HG02763 (cell line): ENCODE measurements around the gene LRRC8D.

ENCODE experiments used
- ATAC-seq: cut with Tn5 transposase; IDR thresholded peaks from one replicate; pipeline ENCODE4 v1.9.1; 2021; ENCODE audit warnings: mild to moderate bottlenecking, moderate library complexity; ENCODE audit not compliant: unreplicated experiment

Gene LRRC8D

GRCh38 chr1:89865498-89866382 lies 44.9 kb downstream of the LRRC8D start:
- ATAC-seq = no peak

GRCh38 chr1:89866568-89866967 lies 45.7 kb downstream of the LRRC8D start:
- no peak for ATAC-seq

- ATAC-seq = no peak
Observed at GRCh38 chr1:89870998-89871397, 50.2 kb downstream of the LRRC8D start.

DNA sequence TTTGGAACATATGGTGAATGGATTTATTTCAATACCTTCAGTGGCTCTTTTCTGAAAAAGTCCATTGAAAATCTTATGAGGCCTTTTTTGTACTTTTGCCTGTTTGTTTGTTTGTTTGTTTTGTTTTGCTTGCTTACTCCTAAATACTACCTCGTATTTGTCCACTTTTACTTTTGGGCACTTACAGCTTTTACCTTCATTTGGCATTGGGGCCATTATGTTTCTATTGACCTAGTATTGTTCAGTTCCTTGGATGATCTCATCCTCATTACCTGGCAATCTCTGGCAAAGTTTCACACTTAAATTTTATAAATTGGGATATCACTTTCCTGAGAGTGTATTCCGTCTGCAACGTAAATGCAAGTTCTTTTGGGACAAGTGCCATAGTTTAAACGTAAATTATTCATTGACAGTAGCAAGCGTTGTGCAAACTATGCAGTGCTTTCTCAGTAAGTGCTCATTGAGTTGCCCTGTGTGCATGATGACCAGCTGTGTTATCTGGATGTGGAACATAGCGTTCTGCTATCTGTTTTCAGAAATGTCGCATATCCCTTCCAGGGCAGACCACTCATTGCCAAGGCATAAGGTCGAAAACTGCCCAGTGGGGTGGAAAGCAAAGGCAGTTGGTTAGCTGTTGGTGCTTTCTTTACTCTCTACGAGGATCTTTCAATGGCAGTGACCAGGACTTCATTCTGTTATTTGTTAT lies 51.1 kb downstream of the LRRC8D start:
- ATAC-seq = no peak

GRCh38 chr1:89872567-89872966 lies 51.7 kb downstream of the LRRC8D start:
- no peak for ATAC-seq

DNA sequence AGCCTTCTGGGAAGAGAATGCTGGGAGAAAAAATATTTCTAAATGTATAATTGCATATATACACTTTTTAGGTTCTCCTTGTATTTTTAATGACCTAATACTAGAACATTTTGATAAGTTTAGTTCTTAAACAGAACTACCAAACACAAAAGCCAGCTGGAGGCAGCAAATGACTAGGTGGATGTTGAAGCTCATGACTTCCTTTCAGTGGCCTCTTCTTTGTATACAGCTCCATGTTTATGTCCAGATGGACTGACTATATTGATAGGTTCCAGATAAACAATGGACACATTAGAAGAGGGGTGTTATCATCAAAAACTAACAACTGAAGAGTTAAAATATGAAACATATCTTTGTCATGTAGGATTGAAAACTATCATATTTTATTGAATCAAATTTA lies 52.5 kb downstream of the LRRC8D start:
- no peak for ATAC-seq

DNA sequence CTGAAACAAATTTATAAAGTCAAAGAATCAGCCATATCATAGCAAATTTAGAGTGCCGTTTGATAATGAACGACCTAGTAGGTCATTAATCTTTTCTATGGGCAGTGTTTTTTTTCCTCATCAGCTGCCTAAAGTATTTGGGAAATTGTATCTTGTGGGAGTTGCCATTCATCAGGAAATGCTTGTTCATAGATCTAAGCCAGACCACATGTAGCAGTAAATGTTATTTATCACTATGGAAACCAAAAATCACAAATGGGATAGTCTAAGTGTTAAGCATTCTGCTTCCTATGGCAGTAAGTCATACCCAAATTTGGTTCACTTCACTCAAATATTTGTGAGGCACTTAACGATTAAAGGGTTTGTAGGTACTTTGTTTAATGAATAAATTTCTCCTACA lies 52.9 kb downstream of the LRRC8D start:
- no peak for ATAC-seq

GRCh38 chr1:89876463-89876862 lies 55.6 kb downstream of the LRRC8D start:
- ATAC-seq = no peak

GRCh38 chr1:89877756-89878155 lies 56.9 kb downstream of the LRRC8D start:
- ATAC-seq = no peak

- no peak for ATAC-seq
Observed at GRCh38 chr1:89878256-89878655, 57.4 kb downstream of the LRRC8D start.

DNA sequence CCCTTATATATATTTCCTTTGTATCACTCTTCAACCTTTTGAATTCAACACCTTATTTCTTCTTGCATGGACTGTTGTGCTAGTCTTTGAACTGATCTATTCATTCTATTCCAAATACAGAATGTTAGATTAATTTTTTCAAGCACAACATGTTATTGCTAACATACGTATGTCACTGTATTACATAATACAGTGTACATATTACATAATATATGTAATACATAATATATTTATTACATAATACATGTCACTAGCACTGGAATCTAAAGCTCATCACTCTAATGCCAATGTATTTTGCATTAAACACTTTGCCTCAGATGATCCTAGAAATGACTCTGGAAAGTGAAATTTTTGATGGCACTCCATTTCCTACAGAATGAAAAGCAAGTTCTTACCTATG lies 59.8 kb downstream of the LRRC8D start:
- ATAC-seq = no peak

DNA sequence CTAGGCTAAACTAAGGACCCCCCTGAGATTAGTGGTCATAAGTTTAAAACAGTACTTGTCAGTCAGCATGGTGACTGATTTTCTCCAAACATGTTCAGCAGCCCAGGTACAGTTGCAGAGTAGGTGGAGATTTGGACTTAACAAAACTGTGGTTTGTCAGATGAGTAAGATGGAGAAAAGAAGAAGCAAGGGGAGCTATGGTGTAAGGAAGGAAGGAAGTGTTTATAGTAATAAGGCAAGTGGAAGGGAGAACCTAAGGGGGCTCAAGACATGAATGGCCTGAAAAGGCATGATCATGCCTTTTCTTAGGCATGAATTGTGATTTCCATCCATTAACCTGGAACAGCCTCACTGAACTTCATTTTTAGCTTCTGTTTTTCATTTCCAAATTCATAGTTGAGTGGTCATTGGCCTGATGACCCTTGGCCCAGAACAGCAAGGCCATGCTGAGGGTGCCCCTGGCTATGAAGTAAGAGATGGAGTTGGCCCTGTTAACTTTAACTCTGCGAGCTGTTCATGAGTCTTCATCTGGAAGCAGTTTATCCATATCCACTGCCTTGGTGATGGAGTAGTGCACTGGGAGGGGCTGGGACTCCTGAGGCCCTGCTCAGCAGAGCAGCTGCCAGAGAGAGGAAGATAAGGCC lies 60.7 kb downstream of the LRRC8D start:
- ATAC-seq = no peak

- no peak for ATAC-seq
Observed at GRCh38 chr1:89882348-89883029, 61.7 kb downstream of the LRRC8D start.

DNA sequence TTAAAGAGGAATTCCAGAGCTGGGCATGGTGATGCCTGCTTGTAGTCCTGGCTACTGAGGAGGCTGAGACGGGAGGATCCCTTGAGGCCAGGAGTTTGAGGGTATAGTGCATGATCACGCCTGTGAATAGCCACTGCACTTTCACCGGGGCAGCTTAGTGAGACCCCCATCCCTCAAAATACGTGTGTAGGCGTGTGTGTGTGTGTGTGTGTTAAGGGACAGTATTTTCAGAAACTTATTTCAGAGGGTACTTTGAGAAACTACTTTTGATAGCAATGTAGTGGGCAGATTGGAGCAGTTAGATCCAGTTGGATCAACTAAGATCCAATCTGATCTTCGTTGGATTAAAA lies 62.2 kb downstream of the LRRC8D start:
- no peak for ATAC-seq

GRCh38 chr1:89884718-89885596 lies 64.1 kb downstream of the LRRC8D start:
- no peak for ATAC-seq

- no peak for ATAC-seq
Observed at GRCh38 chr1:89887270-89887669, 66.4 kb downstream of the LRRC8D start.

- no peak for ATAC-seq
Observed at GRCh38 chr1:89887713-89888112, 66.9 kb downstream of the LRRC8D start.

DNA sequence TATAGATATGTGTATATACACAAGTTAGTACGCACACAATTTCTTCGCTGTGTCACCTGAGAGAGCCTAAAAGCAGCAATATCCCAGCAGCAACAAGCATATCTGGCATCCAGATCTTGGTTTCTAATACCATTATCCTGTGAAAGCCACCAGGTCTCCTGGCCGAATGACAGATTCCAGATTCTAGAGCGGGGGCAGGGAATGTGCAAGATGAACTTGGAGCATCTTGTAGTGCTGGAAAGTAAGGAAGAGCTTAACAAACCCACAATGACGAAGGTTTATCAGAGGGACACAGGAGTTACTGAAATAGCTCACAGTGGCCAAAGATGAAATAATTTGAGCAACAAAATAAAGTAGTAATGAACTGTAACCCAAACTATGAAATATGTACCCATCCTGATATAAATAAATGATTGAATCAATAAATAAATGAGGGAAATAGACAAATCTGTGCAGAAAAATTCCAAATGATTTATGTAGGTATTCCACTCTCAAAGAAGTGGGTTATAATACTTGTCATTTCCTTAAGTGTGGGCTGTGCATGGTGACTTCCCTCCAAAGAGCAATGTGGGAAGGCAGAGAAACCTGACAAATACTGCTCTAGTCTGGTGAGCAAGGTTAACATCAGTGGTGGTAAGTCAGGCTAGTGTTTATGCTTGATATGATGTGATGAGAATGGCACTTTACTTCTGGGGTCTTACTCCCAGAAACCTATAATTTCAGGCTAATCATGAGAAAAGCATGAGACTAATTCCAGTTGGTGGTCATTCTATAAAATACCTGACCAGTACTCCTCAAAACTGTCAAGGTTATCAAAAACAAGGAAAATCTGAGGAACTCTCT lies 67.9 kb downstream of the LRRC8D start:
- no peak for ATAC-seq

DNA sequence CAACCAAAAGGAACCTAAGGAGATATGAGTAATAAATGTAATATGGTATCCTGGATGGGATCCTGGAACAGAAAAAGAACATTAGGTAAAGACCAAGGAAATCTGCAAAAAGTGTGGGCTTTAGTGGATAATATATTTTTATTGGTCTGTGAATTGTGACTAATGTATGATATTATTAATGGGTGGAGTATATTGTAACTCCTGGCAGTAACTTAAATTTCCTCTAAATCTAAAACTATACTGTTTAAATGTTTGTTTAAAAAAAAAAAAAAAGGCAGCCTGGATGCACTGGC lies 68.4 kb downstream of the LRRC8D start:
- no peak for ATAC-seq
